ENCODE results near the gene SULT4A1.

SULT4A1 gene

GRCh38 chr22:43827003-43827735 is 35.1 kb downstream of the SULT4A1 start:
- no peak for DNase-seq

GRCh38 chr22:43826142-43827002 is 35.9 kb downstream of the SULT4A1 start:
- peak; percentile 15 for DNase-seq

DNA sequence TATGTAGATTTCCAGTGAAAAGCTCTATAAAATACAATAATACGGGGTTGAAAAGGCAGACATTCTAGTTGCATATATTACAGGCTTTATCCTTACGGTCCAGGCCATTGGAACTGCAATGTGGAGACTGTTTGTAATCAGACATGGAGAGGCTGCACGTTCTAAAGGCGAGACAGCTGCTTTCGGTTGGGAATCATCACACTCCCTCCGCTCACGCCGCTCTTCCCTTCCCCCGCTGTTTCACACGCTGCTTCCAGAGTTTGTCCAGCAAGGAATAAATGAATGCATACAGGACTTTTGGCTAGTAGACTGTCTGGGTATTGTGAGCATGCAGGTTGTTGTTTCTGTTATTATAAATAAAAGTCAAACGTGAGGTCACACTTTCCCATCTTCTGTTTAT is 36.7 kb downstream of the SULT4A1 start:
- no peak for DNase-seq

GRCh38 chr22:43824724-43825420 is 37.4 kb downstream of the SULT4A1 start:
- DNase-seq: no peak

- DNase-seq: no peak
Measured at GRCh38 chr22:43823911-43824665, 38.2 kb downstream of the SULT4A1 start.

- no peak for DNase-seq
Measured at GRCh38 chr22:43823353-43823908, 38.9 kb downstream of the SULT4A1 start.

DNA sequence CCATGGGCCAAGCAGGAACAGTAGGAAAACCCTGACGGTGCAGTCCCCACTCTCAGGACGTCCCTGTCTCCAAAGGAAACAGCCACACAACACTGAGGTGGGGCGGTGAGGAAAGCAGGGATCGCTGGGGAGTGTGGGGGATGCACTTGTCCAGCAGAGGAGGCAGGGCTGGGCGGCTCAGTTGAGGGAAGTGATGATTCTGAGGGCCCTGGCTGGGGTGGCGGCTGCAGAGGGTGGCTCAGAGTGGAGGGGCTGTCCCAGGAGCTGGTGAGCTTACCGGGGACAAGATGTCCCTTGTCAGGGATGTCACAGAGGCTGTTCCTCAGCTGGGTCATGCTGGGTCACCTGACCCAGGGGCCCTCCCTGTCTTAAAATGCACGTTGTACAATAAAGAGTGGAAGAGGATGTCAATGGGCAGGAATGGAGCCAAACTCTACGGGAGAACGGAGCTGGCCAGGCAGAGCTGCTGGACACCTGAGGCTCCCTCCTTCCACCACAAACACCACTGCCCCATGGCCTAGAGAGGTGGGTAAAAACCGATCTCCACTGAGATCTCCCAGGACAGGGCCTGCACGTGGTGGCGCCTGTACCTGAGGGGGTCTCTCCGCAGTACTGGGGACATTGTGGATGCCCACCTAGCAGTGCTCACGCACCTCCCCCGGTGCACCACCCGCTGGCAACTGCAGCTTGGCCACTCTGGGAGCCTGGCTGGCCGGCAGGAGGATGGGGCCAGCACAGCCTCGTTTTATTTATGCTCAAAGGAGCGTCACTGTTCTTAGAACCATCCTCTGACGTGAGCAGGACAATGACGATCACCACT is 40.5 kb downstream of the SULT4A1 start:
- no peak for DNase-seq

DNA sequence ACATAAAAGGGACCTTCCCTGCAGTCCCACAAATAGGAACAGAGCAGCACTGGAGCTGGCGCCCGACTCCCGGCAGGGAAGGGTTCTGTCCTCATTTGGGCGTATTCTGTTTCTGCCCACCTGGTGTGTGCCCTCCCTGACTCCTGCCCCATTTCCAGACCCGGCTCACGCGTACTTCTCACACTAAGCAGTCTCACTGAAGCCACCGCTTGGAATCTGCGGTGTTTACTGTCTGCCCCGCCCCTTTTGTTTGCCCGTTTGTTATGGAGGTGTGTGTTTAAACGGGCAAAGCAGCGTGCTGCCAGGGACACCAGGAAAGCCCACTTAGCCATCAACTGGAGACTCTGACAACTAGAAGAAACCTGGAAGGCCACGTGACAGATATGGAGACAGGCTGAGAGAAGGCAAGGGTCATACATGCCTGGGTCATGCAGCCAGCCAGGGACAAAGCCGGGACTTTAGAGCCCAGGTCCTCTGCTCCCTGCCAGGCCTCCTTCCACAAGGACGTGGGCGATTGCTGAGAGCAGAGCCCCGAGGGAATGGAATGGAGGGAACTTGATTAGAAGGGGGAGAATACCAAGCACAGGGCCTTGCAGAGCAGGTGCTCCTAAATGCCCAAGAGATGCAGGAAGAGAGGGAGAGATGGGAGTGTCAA is 41.5 kb downstream of the SULT4A1 start:
- DNase-seq: no peak

DNA sequence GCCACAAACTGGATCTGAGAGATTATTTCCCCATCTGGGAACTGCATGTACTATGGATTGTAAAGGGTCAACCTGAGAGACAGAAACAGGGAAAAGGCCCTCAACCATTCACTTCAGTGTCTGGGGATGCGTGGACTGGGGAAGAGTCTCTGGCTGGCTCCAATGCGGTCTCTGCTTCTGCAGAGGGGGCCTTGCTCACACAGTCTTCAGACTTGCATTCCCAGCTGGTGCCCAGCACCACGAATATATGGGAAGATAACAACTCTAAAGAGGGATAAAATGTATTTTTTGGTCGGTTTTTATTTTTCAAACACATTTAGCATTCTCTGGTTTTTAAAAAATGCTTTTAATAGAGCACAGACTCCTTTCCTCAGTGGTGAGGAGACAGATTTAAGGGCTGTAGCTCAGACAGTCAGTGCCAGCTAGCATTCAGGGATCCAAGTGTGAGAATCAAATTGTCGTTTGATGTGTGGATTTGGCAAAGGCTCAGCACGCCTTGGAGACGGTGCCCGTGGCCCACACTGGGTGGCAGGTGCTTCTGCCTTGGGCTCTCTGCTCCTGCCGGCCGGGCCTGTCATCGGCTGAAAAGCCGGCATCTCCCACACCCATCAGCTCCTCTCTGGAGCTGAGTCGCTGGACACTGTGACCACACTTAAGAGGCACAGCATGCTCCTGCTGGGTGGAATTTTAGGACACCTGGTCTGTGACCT is 42.2 kb downstream of the SULT4A1 start:
- DNase-seq: no peak

DNA sequence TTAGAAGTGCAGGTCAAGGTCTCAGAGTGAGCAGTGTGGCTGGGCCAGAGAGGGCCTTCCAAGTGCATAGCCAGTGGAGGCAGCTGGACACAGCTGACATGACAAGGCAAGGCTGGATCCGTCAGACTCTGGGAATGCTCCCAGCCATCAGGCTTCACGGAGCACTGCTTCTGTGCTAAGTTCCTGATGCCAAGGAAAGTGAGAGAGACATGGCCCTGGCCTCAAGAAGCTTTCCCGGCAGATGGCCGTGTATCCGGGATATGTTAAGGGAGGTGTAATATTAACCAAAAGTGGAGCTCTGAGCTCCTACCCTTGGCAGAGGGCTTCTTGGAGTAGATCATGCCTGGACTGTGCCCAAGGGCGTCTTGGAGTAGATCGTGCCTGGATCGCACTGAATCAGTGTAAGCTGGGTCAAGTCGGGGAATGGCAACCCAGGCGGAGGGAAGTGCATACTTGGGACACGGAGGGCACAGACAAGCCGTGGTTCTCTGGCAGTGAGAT is 42.8 kb downstream of the SULT4A1 start:
- DNase-seq: no peak

DNA sequence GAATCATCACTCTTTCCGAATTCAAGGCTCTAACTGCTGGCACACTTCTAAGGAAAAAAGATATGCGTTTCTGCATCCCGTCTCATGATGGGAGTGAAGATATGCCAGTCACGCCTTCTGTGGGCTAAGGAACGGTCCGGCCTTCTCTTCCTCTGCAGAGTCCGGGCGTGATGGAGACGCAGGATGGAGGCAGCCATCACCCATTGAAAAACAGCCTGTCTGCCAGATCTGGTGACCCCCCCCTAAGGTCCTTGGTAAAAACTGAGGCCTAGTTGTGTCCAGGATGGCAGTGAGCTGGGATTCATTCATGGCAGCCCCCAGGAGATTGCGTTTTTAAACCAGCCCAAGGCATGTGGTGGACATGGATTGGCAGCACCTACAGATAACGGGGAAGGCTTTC is 43.3 kb downstream of the SULT4A1 start:
- DNase-seq: no peak

DNA sequence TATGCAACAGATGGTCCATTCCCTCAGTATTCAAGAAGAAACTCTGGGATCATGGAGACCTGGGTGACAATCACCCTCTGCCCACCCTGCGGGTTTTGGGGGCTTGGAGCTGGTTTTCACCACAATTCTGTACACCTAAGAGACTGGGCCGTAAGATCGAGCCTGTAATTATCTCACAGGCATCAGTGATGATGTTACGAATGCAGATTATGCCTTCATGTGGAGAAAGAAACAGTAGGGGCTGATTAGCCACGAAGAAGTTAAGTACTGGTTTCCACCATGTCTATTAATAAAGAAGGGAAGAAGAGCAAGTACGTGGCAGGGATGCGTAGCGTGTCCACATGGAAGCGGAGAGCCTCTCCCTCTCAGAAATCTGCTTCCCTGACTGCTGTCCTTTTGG is 44.9 kb downstream of the SULT4A1 start:
- DNase-seq: no peak

DNA sequence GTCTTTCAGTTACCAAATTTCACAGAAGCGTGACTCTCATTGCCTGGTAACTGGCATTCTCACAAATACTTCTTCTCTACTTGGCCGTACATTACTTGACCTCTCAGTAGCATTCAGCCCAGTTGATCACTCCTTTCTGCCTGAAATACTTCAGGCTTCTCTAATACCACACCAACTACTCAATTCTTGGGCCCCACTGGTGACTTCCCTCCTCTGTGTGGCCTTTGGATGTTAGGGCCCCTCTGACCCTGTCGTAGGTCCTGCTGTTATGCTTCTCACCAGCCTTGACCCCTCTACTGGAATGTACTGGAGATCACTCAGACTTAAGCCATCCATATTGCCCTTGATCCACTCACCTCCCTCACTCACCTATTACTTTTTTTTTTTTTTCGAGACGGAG is 48.0 kb downstream of the SULT4A1 start:
- no peak for DNase-seq

GRCh38 chr22:43812890-43813289 is 49.4 kb downstream of the SULT4A1 start:
- DNase-seq: no peak

GRCh38 chr22:43812149-43812842 is 50.0 kb downstream of the SULT4A1 start, which contains the start of gene EFCAB6:
EFCAB6 (minus strand) TSS chr22:43812305; CDS start chr22:43782318, 29,987 bp downstream.
- peak; percentile 91 for DNase-seq

- DNase-seq: no peak
Measured at GRCh38 chr22:43811777-43812148, 50.5 kb downstream of the SULT4A1 start.

DNA sequence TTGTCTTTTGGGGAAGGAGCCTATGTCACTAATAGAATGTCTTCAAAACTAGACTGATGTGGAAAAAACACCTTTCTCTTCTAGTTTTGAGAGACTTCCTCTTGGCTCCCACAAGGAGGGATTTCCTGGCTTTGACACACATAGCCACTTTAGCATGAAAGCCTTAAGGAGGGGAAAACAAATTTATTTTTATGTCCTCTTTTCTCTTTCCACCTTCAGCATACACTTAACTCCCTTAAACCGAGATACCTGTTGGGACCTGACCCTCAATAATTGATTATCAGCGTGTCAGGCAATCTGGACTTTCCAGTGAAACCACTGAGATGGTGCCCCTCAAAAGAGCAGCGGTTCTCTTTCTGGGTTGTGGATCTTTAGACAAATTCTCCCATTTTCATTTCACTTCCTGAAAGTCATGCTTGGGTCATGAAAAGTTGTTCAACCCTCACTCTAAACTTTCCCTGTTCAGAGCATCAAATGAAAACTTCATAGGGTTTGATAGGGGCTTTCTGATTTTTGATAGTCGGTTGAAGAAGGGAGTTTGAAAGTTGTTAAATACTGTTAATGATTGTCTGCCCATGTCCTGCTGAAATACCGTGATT is 59.3 kb downstream of the SULT4A1 start:
- no peak for DNase-seq

GRCh38 chr22:43800970-43801369 is 61.3 kb downstream of the SULT4A1 start:
- no peak for DNase-seq

DNA sequence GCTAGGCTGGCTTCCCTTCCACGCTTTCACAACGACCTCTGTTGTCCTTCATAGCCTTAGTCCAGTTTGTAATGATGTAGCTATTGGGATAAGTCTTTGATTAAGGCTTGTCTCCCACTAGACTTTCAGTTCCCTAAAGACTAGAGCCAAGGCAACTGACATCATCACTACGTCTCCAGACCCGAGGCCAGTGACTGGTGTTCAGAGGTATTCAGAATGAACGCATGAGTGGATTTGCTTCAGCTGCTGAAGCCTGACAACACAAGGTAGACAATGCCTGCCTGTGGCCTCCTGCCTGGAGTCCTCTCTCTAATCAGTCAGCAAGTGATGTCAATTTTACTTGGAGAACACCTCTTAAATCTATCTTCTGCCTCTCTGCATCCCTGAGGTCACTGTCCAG is 63.8 kb downstream of the SULT4A1 start:
- DNase-seq: no peak
